Measurements from ENCODE around the gene HBEGF.

GRCh38 chr5:140365941-140366340, 19.5 kb upstream of the HBEGF start:
- TF ChIP-seq CTCF (IDR thresholded peaks at IDR 0.05; ENCODE audit: low read length): no peak
- no peak for TF ChIP-seq EZH2 (IDR thresholded peaks at IDR 0.05; ENCODE audit: borderline replicate concordance, low read length)
